ENCODE measurements around the gene TGM2. TPM values are rescaled to one million over a fixed set of nuclear protein-coding genes. Genes with fewer than 3 reads are reported as not detected.
A peak's percentile ranks its signal among the peaks of the same experiment; 100 is the strongest.

Gene TGM2
- total and polyA plus RNA-seq, 2 experiments from 2014 or later, result 119 to 275 TPM

- Histone ChIP-seq H3K4me1 (ENCODE audit: low read depth) (peaks cover 15% of the 10 kb centered on the region), H3K9me3 (ENCODE audit: low read depth) (no peaks in the 10 kb centered on the region), H3K36me3 (no peaks in the 10 kb centered on the region), H3K4me3 (no peak overlapping the region), H3K27ac (no peak overlapping the region), H3K27me3 (no peaks in the 10 kb centered on the region)
- no peak for TF ChIP-seq CTCF (IDR thresholded peaks at IDR 0.05; ENCODE audit: low read depth, low read length)
- peak in 1 of 2 donors; percentile 97 for DNase-seq (ENCODE audit: low read depth in 1 of 2, low spot score in 1 of 2)
These were observed 3.0 kb upstream of the TGM2 start for GRCh38 chr20:38167851-38168760.

GRCh38 chr20:38167328-38167850 is 2.3 kb upstream of the TGM2 start:
- no peak overlapping the region for H3K4me3 ChIP-seq
- H3K27ac ChIP-seq, result no peak overlapping the region
- H3K4me1 ChIP-seq (ENCODE audit: low read depth), result peaks cover 18% of the 10 kb centered on the region
- H3K27me3 ChIP-seq, result no peaks in the 10 kb centered on the region
- DNase-seq (ENCODE audit: low read depth in 1 of 2, low spot score in 1 of 2), result no peak
- H3K9me3 ChIP-seq (ENCODE audit: low read depth), result no peaks in the 10 kb centered on the region
- no peaks in the 10 kb centered on the region for H3K36me3 ChIP-seq
- TF ChIP-seq CTCF (IDR thresholded peaks at IDR 0.05; ENCODE audit: low read depth, low read length), result no peak

- H3K27ac ChIP-seq, result no peak overlapping the region
- no peaks in the 10 kb centered on the region for H3K36me3 ChIP-seq
- H3K9me3 ChIP-seq (ENCODE audit: low read depth), result no peaks in the 10 kb centered on the region
- H3K4me3 ChIP-seq, result no peak overlapping the region
- H3K4me1 ChIP-seq (ENCODE audit: low read depth), result peaks cover 23% of the 10 kb centered on the region
- TF ChIP-seq CTCF (IDR thresholded peaks at IDR 0.05; ENCODE audit: low read depth, low read length), result no peak
- no peak for DNase-seq (ENCODE audit: low read depth in 1 of 2, low spot score in 1 of 2)
- no peaks in the 10 kb centered on the region for H3K27me3 ChIP-seq
These were observed 1.7 kb upstream of the TGM2 start for GRCh38 chr20:38166703-38167233.

- peaks cover 23% of the 10 kb centered on the region for H3K4me1 ChIP-seq (ENCODE audit: low read depth)
- DNase-seq (ENCODE audit: low read depth in 1 of 2, low spot score in 1 of 2), result peak in 1 of 2 donors; percentile 66
- no peak overlapping the region for H3K27ac ChIP-seq
- no peaks in the 10 kb centered on the region for H3K27me3 ChIP-seq
- no peaks in the 10 kb centered on the region for H3K9me3 ChIP-seq (ENCODE audit: low read depth)
- peaks cover under 1% of the 10 kb centered on the region for H3K36me3 ChIP-seq
- H3K4me3 ChIP-seq, result no peak overlapping the region
- TF ChIP-seq CTCF (IDR thresholded peaks at IDR 0.05; ENCODE audit: low read depth, low read length), result no peak
These were observed 1.1 kb upstream of the TGM2 start for GRCh38 chr20:38165966-38166702.

- Histone ChIP-seq H3K4me3 (peak overlapping the region; percentile 41), H3K4me1 (ENCODE audit: low read depth) (peaks cover 30% of the 10 kb centered on the region), H3K27ac (no peak overlapping the region), H3K27me3 (no peaks in the 10 kb centered on the region), H3K36me3 (peaks cover 9% of the 10 kb centered on the region), H3K9me3 (ENCODE audit: low read depth) (no peaks in the 10 kb centered on the region)
- no peak for TF ChIP-seq CTCF (IDR thresholded peaks at IDR 0.05; ENCODE audit: low read depth, low read length)
- no peak for DNase-seq (ENCODE audit: low read depth in 1 of 2, low spot score in 1 of 2)
These were observed 414 bp downstream of the TGM2 start for GRCh38 chr20:38164624-38165088.

Measured in cardiac muscle cell (in vitro differentiated cells and primary cell).